Heart left ventricle (tissue), 16 donors: ENCODE data around the gene DIP2C. TPM values are rescaled to one million over a fixed set of nuclear protein-coding genes. Genes with fewer than 3 reads are reported as not detected.
"Not testable (repeated sequence)": the region's sequence is repeated elsewhere in the genome, so short reads cannot be mapped to it uniquely, and the experiment has no call there.

ENCODE experiments used
- ATAC-seq, 4 donors: fragments of 200-7000 bp; cut with Tn5 transposase; one replicate each; pipeline ENCODE4 v1.9.1; 2020 to 2022; ENCODE audit warnings: moderate library complexity in 4 of 4, mild to moderate bottlenecking in 3 of 4, moderate number of reproducible peaks in 1 of 4
- DNase-seq, 5 donors: peaks; one replicate each; pipeline ENCODE4 v3.0.0-alpha.2; 2020
- H3K27ac ChIP-seq, 12 donors: fragments of 200-600 bp; sonication (generic) in 4 of 12; one replicate each; pipeline versions ENCODE4 v1.5.0 to v1.8.0; 2016 to 2022; ENCODE audit warnings: mild to moderate bottlenecking in 2 of 12
- H3K27me3 ChIP-seq, 9 donors: fragments of 200-600 bp; sonication (generic) in 2 of 9; one replicate each; pipeline versions ENCODE4 v1.5.1 to v1.8.0; 2016 to 2022; ENCODE audit warnings: mild to moderate bottlenecking in 3 of 9
- H3K36me3 ChIP-seq, 9 donors: fragments of 200-600 bp; sonication (generic) in 2 of 9; one replicate each; pipeline versions ENCODE4 v1.5.0 to v1.8.0; 2018 to 2022; ENCODE audit warnings: mild to moderate bottlenecking in 2 of 9
- H3K4me1 ChIP-seq, 12 donors: fragments of 200-600 bp; sonication (generic) in 4 of 12; one replicate each; pipeline versions ENCODE4 v1.5.0 to v1.8.0; 2016 to 2022; ENCODE audit warnings: mild to moderate bottlenecking in 3 of 12
- H3K4me3 ChIP-seq, 12 donors: fragments of 200-600 bp; sonication (generic) in 4 of 12; one replicate each; pipeline versions ENCODE4 v1.5.0 to v1.8.0; 2017 to 2022; ENCODE audit warnings: mild to moderate bottlenecking in 9 of 12, moderate library complexity in 4 of 12
- H3K9me3 ChIP-seq, 12 donors: fragments of 200-600 bp; sonication (generic) in 4 of 12; one replicate each; pipeline versions ENCODE4 v1.5.0 to v1.8.0; 2016 to 2022; ENCODE audit warnings: mild to moderate bottlenecking in 1 of 12
- CTCF ChIP-seq, 12 donors: fragments of 200-600 bp; sonication (generic) in 4 of 12; IDR thresholded peaks; one replicate each; pipeline versions ENCODE4 v1.5.0 to v1.8.0; 2018 to 2022; ENCODE audit warnings: antibody characterized with exemption in 12 of 12, mild to moderate bottlenecking in 5 of 12
- POLR2A ChIP-seq, 2 donors: fragments of 450-650 bp; IDR thresholded peaks; one replicate each; pipeline ENCODE4 v1.6.1; 2017; ENCODE audit warnings: antibody characterized with exemption in 2 of 2, mild to moderate bottlenecking in 2 of 2, moderate library complexity in 2 of 2
- WGBS, 4 donors: extraction: QIAGEN DNeasy Blood & Tissue Kit in 2 of 4; methylation state at CpG; one replicate each; pipeline versions ENCODE4 v1.1.5 to v1.1.7; 2013 to 2018; 5-methylcytosine and 5-hydroxymethylcytosine counted together
- intact Hi-C, 10 donors: fragments of 100-400 bp; cut with DNase I; formaldehyde crosslinking; loops; one replicate each; pipeline versions ENCODE4 v1.11.1 to v1.14.2; 2022
- polyA plus RNA-seq, 2 donors: library from polyadenylated mRNA; stranded (reverse); fragments of 200-250 nt; gene quantifications; one replicate each; pipeline ENCODE4 v1.2.3, GENCODE V29; 2013
- total RNA-seq, 9 donors: library from RNA; depleted of rRNA in 2 of 9; stranded (reverse); fragments of >200 nt in 2 of 9; fragmentation: NEBNext Ultra II Directional in 3 of 9; extraction: Animal tissue kit (Norgen Biotek cat#: 25700) in 3 of 9; gene quantifications; one replicate each; pipeline versions ENCODE4 v1.1.0 to v1.2.4, GENCODE V29; 2016 to 2023
- donor health status: ischemic (EF 13 %, LVEDD 7.1; RV severe dilation, severe dysfunction).
- donor health status: healthy with polysubstance abuse.
- donor health status: DM: no; HTN: yes; CAD: no.
- donor health status: DM: no; HTN: no; CAD: no.
- donor health status: ischemic (EF 25% LVEDD 6.9; RV normal size, moderate dysfunction).
- donor health status: ischemic (EF 25% LVEDD 5.7; RV mildly dilated, moderate dysfunction).
- donor health status: healthy.
- donor health status: DM: yes; HTN: yes; CAD: no.
- donor health status: ischemic (EF 35%, LVEDD 5.7; RV mildly dilated, moderate dysfunction).
- donor health status: nonischemic (EF 11% LVEDD 7.7; RV severe dilation, severe dysfunction).
- donor health status: DM: yes; HTN: yes; CAD: no.
- donor health status: PGD.
- donor health status: ischemic (EF 29% LVEDD 5.4; RV normal size, mild dysfunction).
- donor health status: nonischemic (EF 23%, LVEDD 6.1; RV moderate dilation, normal function).

The DIP2C gene
- total and polyA plus RNA-seq, 11 donors = 7.4 to 43.1 (median 28.5) TPM

DNA sequence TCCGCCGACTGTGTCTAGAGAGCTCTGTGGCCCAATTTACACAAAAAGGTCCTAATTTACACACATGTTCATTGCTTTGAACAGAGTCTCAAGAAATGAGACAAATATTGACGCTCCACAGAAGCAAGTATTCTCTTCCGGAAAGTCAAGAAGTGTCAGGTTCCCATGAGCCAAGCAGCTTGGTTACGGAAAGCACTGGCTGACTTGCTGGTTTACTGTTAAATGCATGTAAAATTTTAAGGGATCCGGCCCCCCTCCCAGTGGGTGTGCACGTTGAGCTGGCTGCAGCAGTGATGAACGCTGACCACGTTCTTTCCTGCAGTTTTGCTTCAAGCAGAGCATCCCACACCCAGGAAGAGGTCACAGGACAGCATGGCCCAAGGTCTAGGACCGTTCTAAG, 76.8 kb downstream of the DIP2C start:
- DNase-seq = no peak
- Histone ChIP-seq H3K27ac (peak overlapping the region in 9 of 12 donors; percentile 4 to 70 (median 49)), H3K36me3 (no peaks in the 10 kb centered on the region), H3K27me3 (no peaks in the 10 kb centered on the region), H3K9me3 (no peaks in the 10 kb centered on the region), H3K4me3 (no peak overlapping the region), H3K4me1 (peaks cover 0 to 62% (median 32%) of the 10 kb centered on the region in 12 donors)
- 73 to 80% (median 73%) methylated on average over 10 of the region's 10 CpGs for WGBS, 4 donors
- ATAC-seq = no peak
- intact Hi-C loops = loop anchor here in 4 of 10 donors (5.0 to 10.0 kb wide), 4 partner anchors 50 to 98 kb away; partner anchors contain the start of gene DIP2C (in 2 of the 4)
- TF ChIP-seq CTCF (IDR thresholded peaks at IDR 0.05) (no peak), POLR2A (IDR thresholded peaks at IDR 0.05) (no peak)

DNA sequence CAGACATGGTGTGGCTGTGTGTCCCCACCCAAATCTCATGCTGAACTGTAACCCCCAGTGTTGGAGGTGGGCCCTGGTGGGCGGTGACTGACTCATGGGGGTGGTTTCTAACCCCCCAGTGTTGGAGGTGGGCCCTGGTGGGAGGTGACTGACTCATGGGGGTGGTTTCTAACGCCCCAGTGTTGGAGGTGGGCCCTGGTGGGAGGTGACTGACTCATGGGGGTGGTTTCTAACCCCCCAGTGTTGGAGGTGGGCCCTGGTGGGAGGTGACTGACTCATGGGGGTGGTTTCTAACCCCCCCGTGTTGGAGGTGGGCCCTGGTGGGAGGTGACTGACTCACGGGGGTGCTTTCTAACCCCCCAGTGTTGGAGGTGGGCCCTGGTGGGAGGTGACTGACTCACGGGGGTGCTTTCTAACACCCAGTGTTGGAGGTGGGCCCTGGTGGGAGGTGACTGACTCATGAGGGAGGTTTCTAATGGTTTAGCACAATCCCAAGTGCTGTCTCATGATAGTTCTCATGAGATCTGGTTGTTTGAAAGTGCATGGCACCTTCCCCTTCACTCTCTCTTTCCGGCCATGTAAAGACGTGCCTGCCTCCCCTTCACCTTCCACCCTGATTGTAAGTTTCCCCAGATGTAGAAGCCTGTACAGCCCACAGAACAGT, 78.7 kb downstream of the DIP2C start:
- H3K36me3 ChIP-seq = not testable (repeated sequence)
- WGBS, 4 donors = 82 to 94% (median 88%) methylated on average over 4 to 7 of the region's 7 CpGs

DNA sequence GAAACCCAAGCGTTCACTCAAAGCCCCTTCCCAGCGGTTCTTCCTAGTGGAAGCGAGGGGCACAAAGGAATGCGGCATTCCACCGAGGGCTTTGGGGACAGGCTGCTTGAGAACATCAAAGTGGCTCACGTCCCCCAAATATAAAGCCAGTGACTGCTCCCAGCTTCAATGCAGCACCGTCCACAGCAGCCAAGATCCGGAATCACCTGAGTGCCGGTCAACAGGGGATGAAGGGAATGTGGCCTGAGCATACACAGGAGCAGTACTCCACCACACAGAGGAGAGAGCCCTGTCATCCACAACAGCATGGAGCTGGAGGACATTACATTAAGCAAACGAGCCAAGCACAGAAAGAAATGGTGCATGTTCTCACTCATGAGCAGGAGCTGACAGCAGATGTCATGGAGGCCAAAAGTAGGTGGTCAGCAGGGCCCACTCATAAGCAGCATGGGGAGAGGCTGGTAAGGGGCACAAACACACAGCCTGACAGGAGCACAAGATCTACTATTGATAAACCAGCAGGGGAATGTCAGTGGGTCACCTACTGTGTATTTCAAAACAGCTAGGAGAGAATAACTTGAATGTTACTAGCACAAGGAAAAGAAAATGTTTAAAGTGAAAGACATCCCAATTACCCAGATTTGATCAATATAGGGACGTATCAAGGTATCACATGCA, 79.5 kb downstream of the DIP2C start:
- DNase-seq (no peak), ATAC-seq (peak; percentile 33 to 53 (median 46))
- intact Hi-C loops = loop anchor here in 4 of 10 donors (5.0 to 10.0 kb wide), 4 partner anchors 52 to 95 kb away; partner anchors contain the start of gene DIP2C (in 2 of the 4)
- Histone ChIP-seq H3K27ac (peak overlapping the region in 5 of 12 donors; percentile 1 to 70 (median 19)), H3K9me3 (no peaks in the 10 kb centered on the region), H3K36me3 (no peaks in the 10 kb centered on the region), H3K4me3 (no peak overlapping the region), H3K4me1 (peaks cover 0 to 69% (median 34%) of the 10 kb centered on the region in 12 donors), H3K27me3 (no peaks in the 10 kb centered on the region)
- TF ChIP-seq POLR2A (IDR thresholded peaks at IDR 0.05) (no peak), CTCF (IDR thresholded peaks at IDR 0.05) (no peak)
- WGBS, 4 donors = 52 to 70% (median 65%) methylated on average over 8 to 11 of the region's 11 CpGs

More for the DNA sequence above, 78.7 kb downstream of the DIP2C start:
- not testable (repeated sequence) for H3K9me3 ChIP-seq, H3K27me3 ChIP-seq, ATAC-seq, H3K4me3 ChIP-seq, DNase-seq
- peaks cover 0 to 69% (median 35%) of the 10 kb centered on the region in 12 donors for H3K4me1 ChIP-seq
- peak overlapping the region in 2 of 12 donors; percentile 53 to 70 for H3K27ac ChIP-seq
- intact Hi-C loops = loop anchor here in 4 of 10 donors (5.0 to 10.0 kb wide), 4 partner anchors 52 to 96 kb away; partner anchors contain the start of gene DIP2C (in 2 of the 4)

DNA sequence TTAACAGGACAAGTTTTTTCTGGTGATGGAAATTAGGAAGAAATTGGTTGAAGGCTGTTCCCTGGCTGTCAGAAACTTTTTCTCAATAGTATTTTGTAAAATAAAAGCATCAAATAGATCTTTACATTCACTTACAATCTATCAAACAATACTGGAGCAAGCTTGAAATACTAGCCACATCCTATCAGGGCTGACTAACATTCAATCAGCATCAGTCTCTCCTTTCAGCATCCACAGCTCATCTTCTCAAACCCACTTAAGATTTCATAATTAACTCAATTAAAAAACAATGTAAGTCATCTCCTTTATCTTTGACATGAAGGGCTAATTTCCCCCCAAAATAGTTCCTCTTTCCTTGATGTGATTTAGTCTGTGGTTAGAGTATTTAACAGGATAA, 80.2 kb downstream of the DIP2C start:
- Histone ChIP-seq H3K9me3 (no peaks in the 10 kb centered on the region), H3K4me3 (no peak overlapping the region), H3K4me1 (peaks cover 0 to 63% (median 27%) of the 10 kb centered on the region in 12 donors), H3K27me3 (no peaks in the 10 kb centered on the region), H3K27ac (peak overlapping the region in 1 of 12 donors; percentile 70), H3K36me3 (no peaks in the 10 kb centered on the region)
- DNase-seq (no peak), ATAC-seq (no peak)
- TF ChIP-seq CTCF (IDR thresholded peaks at IDR 0.05) = no peak
- TF ChIP-seq POLR2A (IDR thresholded peaks at IDR 0.05) = no peak
- intact Hi-C loops = no loop called here
